Breast epithelium (tissue), 3 donors: ENCODE data around the gene ZNF574.

ENCODE experiments used
- CTCF ChIP-seq, 3 donors: fragments of 450-650 bp; IDR thresholded peaks; one replicate each; pipeline ENCODE4 v1.5.1; 2016 to 2017; ENCODE audit warnings: antibody characterized with exemption in 3 of 3, mild to moderate bottlenecking in 3 of 3, moderate library complexity in 3 of 3
- POLR2A ChIP-seq: fragments of 450-650 bp; IDR thresholded peaks from one replicate; pipeline ENCODE4 v1.6.1; 2016; ENCODE audit warnings: antibody characterized with exemption, mild to moderate bottlenecking, moderate library complexity
- POLR2AphosphoS5 ChIP-seq, 3 donors: sonication (generic); formaldehyde crosslinking; IDR thresholded peaks; one replicate each; pipeline ENCODE4 v1.6.1; 2017; ENCODE audit warnings: antibody characterized with exemption in 3 of 3

- no peak for TF ChIP-seq CTCF (IDR thresholded peaks at IDR 0.05)
- no peak for TF ChIP-seq POLR2AphosphoS5 (IDR thresholded peaks at IDR 0.05)
- TF ChIP-seq POLR2A: no peak
These were observed 15.8 kb upstream of the ZNF574 start for GRCh38 chr19:42060117-42060516.
